Keratinocyte (primary cell): ENCODE results near the gene CYP4V2. TPM values are rescaled to one million over a fixed set of nuclear protein-coding genes. Genes with fewer than 3 reads are reported as not detected.

Experiments used
- DNase-seq: peaks from one replicate; pipeline ENCODE4 v3.0.0-alpha.2; 2011; ENCODE audit warnings: low read depth, missing footprints, low spot score
- FAIRE-seq: peaks from 2 replicates; lab custom pipeline; 2011; peaks lifted over from hg19 to GRCh38; lab: Jason Lieb, UNC
- H2AFZ ChIP-seq: 2 replicates; pipeline ENCODE4 v1.6.0; 2012; ENCODE audit warnings: low read length, control low read depth, inconsistent platforms; ENCODE audit not compliant: control insufficient read depth
- H3K27ac ChIP-seq: 2 replicates; pipeline ENCODE4 v1.5.1; 2011; ENCODE audit warnings: low read length; ENCODE audit not compliant: control insufficient read depth, insufficient read depth
- H3K27me3 ChIP-seq: 3 replicates; pipeline ENCODE4 v1.6.0; 2011; ENCODE audit warnings: low read length; ENCODE audit not compliant: control insufficient read depth, insufficient read depth; ENCODE audit errors: extremely low read depth
- H3K36me3 ChIP-seq, 2 experiments: 2 replicates in 1 of 2; 3 replicates in 1 of 2; pipeline ENCODE4 v1.5.1; 2011; ENCODE audit warnings: low read length in 2 of 2, mild to moderate bottlenecking in 1 of 2; ENCODE audit not compliant: control insufficient read depth in 2 of 2, insufficient read depth in 2 of 2; ENCODE audit errors: extremely low read depth in 1 of 2
- H3K4me1 ChIP-seq: 3 replicates; pipeline ENCODE4 v1.5.1; 2011; ENCODE audit warnings: low read length; ENCODE audit not compliant: control insufficient read depth, insufficient read depth; ENCODE audit errors: extremely low read depth
- H3K4me2 ChIP-seq: 3 replicates; pipeline ENCODE4 v1.6.0; 2011; ENCODE audit warnings: low read depth, low read length; ENCODE audit not compliant: control insufficient read depth, insufficient read depth; ENCODE audit errors: extremely low read depth
- H3K4me3 ChIP-seq, 3 experiments: fragments of 200-600 bp in 1 of 3; sonication (generic) in 1 of 3; 2 replicates in 2 of 3; 3 replicates in 1 of 3; pipeline ENCODE4 v1.5.1; 2011 to 2016; ENCODE audit warnings: low read length in 3 of 3, mild to moderate bottlenecking in 3 of 3, control low read depth in 2 of 3, inconsistent platforms in 1 of 3, low read depth in 1 of 3, mixed read lengths in 1 of 3, mixed run types in 1 of 3, moderate library complexity in 1 of 3; ENCODE audit not compliant: control insufficient read depth in 2 of 3, insufficient read depth in 2 of 3; ENCODE audit errors: extremely low read depth in 1 of 3
- H3K79me2 ChIP-seq: 2 replicates; pipeline ENCODE4 v1.6.0; 2012; ENCODE audit warnings: low read length; ENCODE audit not compliant: control insufficient read depth, insufficient read depth
- H3K9ac ChIP-seq: 3 replicates; pipeline ENCODE4 v1.6.0; 2011; ENCODE audit warnings: low read length; ENCODE audit not compliant: control insufficient read depth, insufficient read depth; ENCODE audit errors: extremely low read depth
- H3K9me1 ChIP-seq: 3 replicates; pipeline ENCODE4 v1.6.0; 2011; ENCODE audit warnings: low read length; ENCODE audit not compliant: control insufficient read depth, insufficient read depth; ENCODE audit errors: extremely low read depth
- H3K9me3 ChIP-seq: 2 replicates; pipeline ENCODE4 v1.5.1; 2012; ENCODE audit warnings: low read depth, low read length; ENCODE audit not compliant: control insufficient read depth
- H4K20me1 ChIP-seq: 3 replicates; pipeline ENCODE4 v1.6.0; 2011; ENCODE audit warnings: low read length; ENCODE audit not compliant: control insufficient read depth, insufficient read depth; ENCODE audit errors: extremely low read depth
- CTCF ChIP-seq, 3 experiments: IDR thresholded peaks in 1 of 3; conservative IDR thresholded peaks in 1 of 3; optimal IDR thresholded peaks in 1 of 3; 2 replicates in 2 of 3; 3 replicates in 1 of 3; pipeline versions ENCODE3 to v1.5.1; 2011; ENCODE audit warnings: low read length in 3 of 3, mild to moderate bottlenecking in 3 of 3, moderate library complexity in 2 of 3, control low read depth in 1 of 3, inconsistent platforms in 1 of 3; ENCODE audit not compliant: insufficient read depth in 2 of 3; ENCODE audit errors: extremely low read depth in 1 of 3
- EZH2 ChIP-seq: IDR thresholded peaks from one replicate; pipeline ENCODE4 v1.6.1; 2012; ENCODE audit warnings: inconsistent platforms, mild to moderate bottlenecking, low read length, moderate library complexity
- dilution Hi-C: fragments of 300-500 bp; cut with MboI; formaldehyde crosslinking; loops from one replicate; pipeline ENCODE4 v1.7.0; 2020; ENCODE audit warnings: low sequenced_read_pairs; ENCODE audit not compliant: extremely low pct_ligation_motif_present
- polyA plus RNA-seq, 5 experiments: library from polyadenylated mRNA; depleted of rRNA in 3 of 5; stranded (reverse) in 3 of 5; stranded (forward) in 1 of 5; unstranded in 1 of 5; fragments of >200 nt; gene quantifications; 1 replicate in 1 of 5; 2 replicates in 3 of 5; 3 replicates in 1 of 5; pipeline versions ENCODE4 v1.2.1 to v1.2.3, GENCODE V29; 2011 to 2012; ENCODE audit warnings: missing spikeins in 2 of 5, low read depth in 1 of 5, low replicate concordance in 1 of 5

Gene CYP4V2
- polyA plus RNA-seq, 1 donor (not counting 4 experiments of a cell fraction or from before 2014, with no cell fraction given), result 8.8 TPM

GRCh38 chr4:186166852-186167512 is 24.4 kb upstream of the CYP4V2 start:
- FAIRE-seq (no peak), DNase-seq (no peak)
- no peaks in the 10 kb centered on the region for H3K79me2 ChIP-seq
- no peak overlapping the region for H3K4me2 ChIP-seq
- no peaks in the 10 kb centered on the region for H3K36me3 ChIP-seq
- H3K27me3 ChIP-seq, result peaks cover 4% of the 10 kb centered on the region
- TF ChIP-seq CTCF (optimal IDR thresholded peaks at IDR 0.05 in 1 of 3, IDR thresholded peaks at IDR 0.05 in 1 of 3, conservative IDR thresholded peaks at IDR 0.05 in 1 of 3; ENCODE audit: extremely low read depth in 1 of 3, insufficient read depth in 2 of 3, low read length in 3 of 3), result no peak
- TF ChIP-seq EZH2, result no peak
- no peaks in the 10 kb centered on the region for H3K9me3 ChIP-seq
- H3K9ac ChIP-seq, result no peak overlapping the region
- H3K27ac ChIP-seq, result no peak overlapping the region
- no peaks in the 10 kb centered on the region for H3K9me1 ChIP-seq
- no peaks in the 10 kb centered on the region for H3K4me1 ChIP-seq
- no peaks in the 10 kb centered on the region for H4K20me1 ChIP-seq
- no peak overlapping the region for H3K4me3 ChIP-seq
- H2AFZ ChIP-seq, result no peak overlapping the region
- dilution Hi-C loops, result no loop called here

- H3K36me3 ChIP-seq, result no peaks in the 10 kb centered on the region
- dilution Hi-C loops, result no loop called here
- no peak overlapping the region for H3K27ac ChIP-seq
- no peak for DNase-seq
- no peaks in the 10 kb centered on the region for H3K27me3 ChIP-seq
- no peaks in the 10 kb centered on the region for H3K9me1 ChIP-seq
- no peak for FAIRE-seq
- no peaks in the 10 kb centered on the region for H3K79me2 ChIP-seq
- no peaks in the 10 kb centered on the region for H3K4me1 ChIP-seq
- no peak overlapping the region for H3K9ac ChIP-seq
- no peak overlapping the region for H3K4me3 ChIP-seq
- H3K4me2 ChIP-seq, result no peak overlapping the region
- H3K9me3 ChIP-seq, result no peaks in the 10 kb centered on the region
- no peak overlapping the region for H2AFZ ChIP-seq
- TF ChIP-seq CTCF (optimal IDR thresholded peaks at IDR 0.05 in 1 of 3, IDR thresholded peaks at IDR 0.05 in 1 of 3, conservative IDR thresholded peaks at IDR 0.05 in 1 of 3; ENCODE audit: extremely low read depth in 1 of 3, insufficient read depth in 2 of 3, low read length in 3 of 3), result no peak
- no peak for TF ChIP-seq EZH2
- H4K20me1 ChIP-seq, result no peaks in the 10 kb centered on the region
Measured at GRCh38 chr4:186167605-186168004, 23.8 kb upstream of the CYP4V2 start.
